ENCODE data around the gene UCK2.

UCK2 gene

GRCh38 chr1:165942062-165942461, 114.6 kb downstream of the UCK2 start:
- DNase-seq (ENCODE audit: low read depth), result no peak
- no peak overlapping the region for H3K4me3 ChIP-seq (ENCODE audit: low read depth, low read length)
- in situ Hi-C loops (cut with HindIII; ENCODE audit: low sequenced_read_pairs), result no loop called here
- no peak for TF ChIP-seq CTCF (IDR thresholded peaks at IDR 0.05; ENCODE audit: low read depth, low read length, missing control alignments)

DNA sequence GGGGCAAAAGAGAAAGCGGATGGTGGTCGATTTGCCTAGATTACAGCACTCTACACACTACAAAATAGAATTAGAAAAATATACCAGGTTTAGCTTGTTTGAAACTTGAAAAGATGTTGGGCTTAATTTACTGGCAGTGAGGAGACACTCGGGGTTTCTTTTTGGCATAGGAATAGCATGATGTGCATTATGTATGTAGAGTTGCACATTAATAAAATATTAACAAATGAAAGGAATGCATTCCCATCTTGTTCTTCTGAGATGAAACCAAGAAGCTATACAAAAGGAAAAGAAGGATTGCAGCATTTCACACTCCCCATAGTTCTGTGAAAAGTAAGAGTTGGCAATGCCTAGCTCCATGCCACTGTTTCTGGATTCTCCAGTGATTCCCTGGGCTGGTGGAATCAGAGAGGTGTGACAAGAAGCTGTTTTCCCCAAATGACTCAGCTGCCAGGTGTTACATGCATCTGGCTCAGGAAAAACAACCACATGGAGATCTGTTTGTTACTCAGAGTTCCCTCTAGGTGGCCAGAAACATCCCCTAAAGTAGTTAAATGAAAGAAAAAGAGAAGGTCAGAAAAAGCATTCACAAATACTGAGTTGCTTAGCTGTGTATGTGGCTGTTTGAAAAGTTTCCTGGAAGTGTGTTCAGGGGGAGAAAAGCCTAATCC, 115.6 kb downstream of the UCK2 start:
- H3K4me3 ChIP-seq (ENCODE audit: low read depth, low read length), result no peak overlapping the region
- in situ Hi-C loops (cut with HindIII; ENCODE audit: low sequenced_read_pairs), result no loop called here
- TF ChIP-seq CTCF (IDR thresholded peaks at IDR 0.05; ENCODE audit: low read depth, low read length, missing control alignments), result peak; percentile 5
- DNase-seq (ENCODE audit: low read depth), result no peak

DNA sequence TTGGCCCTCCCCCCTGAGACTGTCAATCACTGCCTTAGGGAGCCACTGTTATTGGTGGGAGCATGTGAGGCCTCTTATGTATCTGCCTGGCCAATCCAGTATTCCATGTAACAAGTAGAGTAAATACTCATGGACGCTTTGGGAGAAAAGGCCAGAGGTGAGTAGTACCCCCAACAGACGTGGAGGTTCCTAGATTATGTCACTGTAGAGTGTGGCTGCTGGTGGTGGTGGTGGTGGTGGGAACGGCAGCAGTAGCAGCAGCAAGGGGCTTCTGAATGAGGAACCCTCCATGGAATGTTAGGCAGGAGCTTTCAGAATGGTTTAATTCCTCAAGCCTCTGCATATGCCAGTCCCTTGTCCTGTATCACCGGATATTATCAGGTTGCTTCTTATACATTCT, 118.5 kb downstream of the UCK2 start:
- no peak for DNase-seq (ENCODE audit: low read depth)
- in situ Hi-C loops (cut with HindIII; ENCODE audit: low sequenced_read_pairs), result no loop called here
- no peak for TF ChIP-seq CTCF (IDR thresholded peaks at IDR 0.05; ENCODE audit: low read depth, low read length, missing control alignments)
- no peak overlapping the region for H3K4me3 ChIP-seq (ENCODE audit: low read depth, low read length)

- no peak for TF ChIP-seq CTCF (IDR thresholded peaks at IDR 0.05; ENCODE audit: low read depth, low read length, missing control alignments)
- in situ Hi-C loops (cut with HindIII; ENCODE audit: low sequenced_read_pairs), result no loop called here
- no peak for DNase-seq (ENCODE audit: low read depth)
- H3K4me3 ChIP-seq (ENCODE audit: low read depth, low read length), result no peak overlapping the region
Measured at GRCh38 chr1:165947797-165948455, 120.5 kb downstream of the UCK2 start.

- in situ Hi-C loops (cut with HindIII; ENCODE audit: low sequenced_read_pairs), result no loop called here
- H3K4me3 ChIP-seq (ENCODE audit: low read depth, low read length), result no peak overlapping the region
- DNase-seq (ENCODE audit: low read depth), result no peak
- no peak for TF ChIP-seq CTCF (IDR thresholded peaks at IDR 0.05; ENCODE audit: low read depth, low read length, missing control alignments)
Measured at GRCh38 chr1:165949335-165950130, 122.1 kb downstream of the UCK2 start.

DNA sequence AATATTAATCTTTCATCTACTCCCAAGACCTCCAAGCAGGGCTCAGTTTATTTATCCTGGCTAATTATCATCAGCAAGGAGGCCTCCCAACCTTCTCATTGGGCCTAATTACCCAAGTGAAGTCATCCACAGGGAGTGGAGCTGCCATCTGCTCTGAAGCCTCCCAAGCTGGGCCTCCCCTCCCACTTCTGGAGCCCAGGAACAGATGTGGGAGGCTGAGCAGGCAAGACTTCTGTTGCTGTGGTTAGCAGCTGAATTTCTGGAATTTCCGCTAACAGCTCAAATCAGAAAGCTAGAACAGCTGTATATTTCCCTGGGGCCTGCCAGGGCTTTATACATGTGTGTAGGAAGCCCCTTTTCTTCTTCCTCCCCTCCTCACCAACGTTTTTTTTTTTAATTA, 127.5 kb downstream of the UCK2 start:
- no peak overlapping the region for H3K4me3 ChIP-seq (ENCODE audit: low read depth, low read length)
- in situ Hi-C loops (cut with HindIII; ENCODE audit: low sequenced_read_pairs), result no loop called here
- no peak for TF ChIP-seq CTCF (IDR thresholded peaks at IDR 0.05; ENCODE audit: low read depth, low read length, missing control alignments)
- no peak for DNase-seq (ENCODE audit: low read depth)
